ENCODE data around the gene ARL6IP4.
"Not testable (repeated sequence)": the region's sequence is repeated elsewhere in the genome, so short reads cannot be mapped to it uniquely, and the experiment has no call there.

ARL6IP4 gene

DNA sequence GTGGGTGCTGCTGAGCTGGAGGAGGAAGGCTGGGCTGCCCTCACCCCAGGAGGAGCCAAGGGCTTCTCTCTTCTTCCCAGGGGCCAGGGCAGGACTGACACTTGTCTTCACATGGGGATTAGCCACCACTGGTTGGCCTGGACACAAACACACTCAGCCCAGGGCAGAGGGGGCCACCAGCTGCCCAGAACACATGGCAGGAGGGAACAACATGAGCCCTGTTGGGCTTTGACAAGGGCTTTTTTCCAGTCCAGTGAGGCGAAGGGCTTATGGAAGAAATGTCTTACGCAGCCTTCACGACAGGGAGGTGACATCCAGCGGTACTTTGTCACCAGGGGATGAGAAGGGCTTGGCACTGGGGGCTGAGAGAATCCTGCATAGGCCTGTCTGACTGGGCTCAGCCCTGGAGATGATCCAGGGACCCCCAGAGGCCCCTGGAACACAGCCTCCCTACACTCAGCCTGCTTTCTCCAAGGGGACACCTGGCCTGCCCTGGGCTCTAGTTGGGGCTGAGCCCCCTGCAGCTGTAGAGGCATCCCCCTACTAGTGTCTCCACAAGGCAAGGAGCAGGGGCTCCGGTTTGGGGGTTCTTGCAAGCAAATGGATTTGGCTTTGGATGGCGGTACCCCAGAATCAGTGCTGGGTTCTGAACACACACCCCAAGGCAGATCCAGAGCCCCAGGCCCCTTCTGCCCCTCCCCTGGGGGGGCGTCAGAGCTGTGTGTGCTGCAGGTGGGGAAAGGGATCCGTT lies 18.9 kb downstream of the ARL6IP4 start:
- H3K4me3 ChIP-seq (ENCODE audit: low read length): no peak overlapping the region
- no peak for DNase-seq (ENCODE audit: low read depth, low spot score)

DNA sequence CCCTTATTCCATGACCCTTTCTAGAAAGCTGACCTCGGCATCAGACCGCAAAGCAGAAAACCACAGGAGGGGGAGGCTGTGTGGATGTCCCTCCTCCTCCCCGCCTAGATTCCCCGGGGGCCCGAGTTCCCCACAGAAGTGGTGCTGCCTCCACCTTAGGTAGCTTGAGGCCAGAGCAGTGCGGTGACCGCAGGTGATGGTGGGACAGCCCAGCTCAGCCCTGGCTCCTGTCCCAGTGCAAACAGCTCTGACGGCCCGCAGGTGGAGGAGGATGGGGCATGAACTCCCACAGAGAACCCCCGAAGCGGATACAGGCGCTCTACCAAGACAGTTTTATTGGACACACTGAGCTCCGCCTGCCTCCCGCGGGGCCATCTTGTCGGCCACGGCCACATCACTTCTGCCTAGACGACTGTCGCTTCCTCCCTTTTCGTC lies 19.5 kb downstream of the ARL6IP4 start:
- H3K4me3 ChIP-seq (ENCODE audit: low read length): no peak overlapping the region
- no peak for DNase-seq (ENCODE audit: low read depth, low spot score)

- DNase-seq (ENCODE audit: low read depth, low spot score): no peak
- H3K4me3 ChIP-seq (ENCODE audit: low read length): no peak overlapping the region
These were observed 20.1 kb downstream of the ARL6IP4 start for GRCh38 chr12:123000578-123000977.

- no peak for DNase-seq (ENCODE audit: low read depth, low spot score)
These were observed 21.0 kb downstream of the ARL6IP4 start for GRCh38 chr12:123001464-123001863.

GRCh38 chr12:123003257-123003656 lies 22.8 kb downstream of the ARL6IP4 start:
- no peak for DNase-seq (ENCODE audit: low read depth, low spot score)
- no peak overlapping the region for H3K4me3 ChIP-seq (ENCODE audit: low read length)

More at GRCh38 chr12:123001464-123001863, 21.0 kb downstream of the ARL6IP4 start:
- no peak overlapping the region for H3K4me3 ChIP-seq (ENCODE audit: low read length)

- no peak for DNase-seq (ENCODE audit: low read depth, low spot score)
- no peak overlapping the region for H3K4me3 ChIP-seq (ENCODE audit: low read length)
These were observed 23.8 kb downstream of the ARL6IP4 start for GRCh38 chr12:123004287-123004686.

DNA sequence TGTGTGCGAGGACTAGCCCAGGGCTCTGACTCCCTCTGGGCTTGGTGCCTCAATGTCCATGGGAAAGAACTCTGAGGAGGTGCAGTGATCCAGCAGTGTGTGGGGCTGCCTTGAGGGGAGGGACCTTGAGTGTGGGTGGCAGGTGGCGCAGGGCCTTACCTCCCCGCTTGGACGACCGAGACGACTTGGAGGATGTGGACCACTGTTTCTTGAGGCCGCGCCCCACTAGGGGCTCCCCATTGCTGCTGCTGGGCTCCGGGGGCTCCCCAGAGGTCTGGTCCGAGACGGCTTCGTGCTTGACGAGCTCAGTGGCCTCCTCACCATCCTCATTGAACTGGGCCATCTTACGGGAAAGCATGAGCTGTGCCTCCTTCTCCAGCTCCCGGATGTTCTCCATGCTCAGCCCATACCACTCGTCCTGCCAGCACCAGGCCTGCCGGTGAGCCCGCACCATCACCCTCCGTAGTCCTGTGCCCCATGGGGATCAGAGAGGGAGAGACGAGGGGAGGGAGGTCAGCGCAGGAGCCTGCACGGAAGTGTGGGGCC lies 24.7 kb downstream of the ARL6IP4 start:
- no peak for DNase-seq (ENCODE audit: low read depth, low spot score)
- no peak overlapping the region for H3K4me3 ChIP-seq (ENCODE audit: low read length)

- no peak for DNase-seq (ENCODE audit: low read depth, low spot score)
- no peak overlapping the region for H3K4me3 ChIP-seq (ENCODE audit: low read length)
These were observed 26.5 kb downstream of the ARL6IP4 start for GRCh38 chr12:123006977-123007376.

- H3K4me3 ChIP-seq (ENCODE audit: low read length): no peak overlapping the region
- DNase-seq (ENCODE audit: low read depth, low spot score): no peak
These were observed 29.6 kb downstream of the ARL6IP4 start for GRCh38 chr12:123010110-123010509.

GRCh38 chr12:123010681-123011080 lies 30.2 kb downstream of the ARL6IP4 start:
- no peak overlapping the region for H3K4me3 ChIP-seq (ENCODE audit: low read length)
- no peak for DNase-seq (ENCODE audit: low read depth, low spot score)

GRCh38 chr12:123011701-123012100 lies 31.2 kb downstream of the ARL6IP4 start:
- no peak overlapping the region for H3K4me3 ChIP-seq (ENCODE audit: low read length)
- no peak for DNase-seq (ENCODE audit: low read depth, low spot score)

- no peak overlapping the region for H3K4me3 ChIP-seq (ENCODE audit: low read length)
- DNase-seq (ENCODE audit: low read depth, low spot score): no peak
These were observed 33.0 kb downstream of the ARL6IP4 start for GRCh38 chr12:123013185-123014095.

- DNase-seq (ENCODE audit: low read depth, low spot score): not testable (repeated sequence)
These were observed 34.0 kb downstream of the ARL6IP4 start for GRCh38 chr12:123014473-123014872.

DNA sequence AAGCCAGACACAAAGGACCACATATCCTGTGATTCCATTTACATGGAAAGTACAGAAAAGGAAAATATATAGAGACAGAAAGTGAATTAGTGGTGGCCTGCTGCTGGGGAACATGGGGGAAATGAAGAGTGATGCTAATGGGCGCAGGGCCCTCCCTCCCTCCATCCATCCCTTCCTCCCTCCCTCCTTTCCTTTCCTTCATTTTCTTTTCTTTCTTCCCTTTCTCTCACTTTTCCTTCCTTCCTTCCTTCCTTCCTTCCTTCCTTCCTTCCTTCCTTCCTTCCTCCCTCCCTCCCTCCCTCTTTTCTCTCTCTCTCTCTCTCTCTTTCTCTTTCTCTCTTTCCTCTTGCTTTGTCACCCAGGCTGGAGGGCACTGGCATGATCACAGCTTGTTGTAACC lies 37.3 kb downstream of the ARL6IP4 start:
- DNase-seq (ENCODE audit: low read depth, low spot score): no peak
- H3K4me3 ChIP-seq (ENCODE audit: low read length): no peak overlapping the region

More at GRCh38 chr12:123014473-123014872, 34.0 kb downstream of the ARL6IP4 start:
- not testable (repeated sequence) for H3K4me3 ChIP-seq (ENCODE audit: low read length)

- H3K4me3 ChIP-seq (ENCODE audit: low read length): no peak overlapping the region
- no peak for DNase-seq (ENCODE audit: low read depth, low spot score)
These were observed 39.3 kb downstream of the ARL6IP4 start for GRCh38 chr12:123019841-123020138.

GRCh38 chr12:123021688-123022604 lies 41.5 kb downstream of the ARL6IP4 start:
- H3K4me3 ChIP-seq (ENCODE audit: low read length): no peak overlapping the region
- no peak for DNase-seq (ENCODE audit: low read depth, low spot score)

DNA sequence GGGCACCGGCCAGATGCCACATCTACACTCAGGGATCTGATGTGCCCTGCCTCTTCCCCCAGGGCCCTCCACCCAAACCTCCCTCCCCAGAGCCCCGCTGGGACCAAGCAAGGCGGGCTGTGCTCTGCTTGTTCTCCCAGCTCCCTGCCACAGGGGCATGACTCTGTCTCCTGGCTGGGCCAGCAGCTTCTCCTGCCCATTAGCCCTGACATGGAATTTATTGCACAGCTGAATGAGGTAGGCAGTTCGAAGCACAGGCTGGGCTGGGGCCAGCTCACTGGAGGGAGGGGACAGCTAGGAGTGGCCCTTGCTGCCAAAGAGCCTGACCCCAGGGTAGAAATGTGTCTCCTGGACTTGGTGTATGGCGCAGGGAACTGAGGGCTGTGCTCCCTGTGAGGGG lies 42.4 kb downstream of the ARL6IP4 start:
- DNase-seq (ENCODE audit: low read depth, low spot score): no peak
- no peak overlapping the region for H3K4me3 ChIP-seq (ENCODE audit: low read length)

DNA sequence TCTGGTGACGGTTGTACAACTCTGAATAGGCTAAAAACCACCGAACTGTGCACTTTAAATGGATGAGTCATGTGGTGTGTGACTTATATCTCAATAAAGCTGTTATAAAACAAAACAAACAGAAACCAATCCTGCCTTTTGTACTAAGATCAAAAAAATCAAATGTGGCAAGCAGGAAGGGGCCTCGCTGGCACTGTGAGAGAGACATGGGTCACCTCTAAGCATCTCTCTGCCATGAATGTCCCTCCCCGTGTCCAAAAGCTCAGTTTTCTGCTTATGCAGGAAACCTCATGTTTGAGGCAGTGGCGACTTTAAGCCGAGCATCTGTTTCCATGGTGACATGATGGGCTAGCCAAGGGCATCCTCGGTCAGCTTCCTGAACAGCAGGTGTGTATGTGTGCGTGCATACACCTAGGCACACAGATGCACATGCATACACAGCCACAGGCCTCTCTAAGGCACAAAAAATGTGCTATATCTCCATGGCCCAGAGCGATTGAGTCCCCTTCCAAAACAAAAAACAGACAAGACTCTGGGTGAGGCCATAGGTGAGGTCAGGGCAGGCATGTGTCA lies 44.4 kb downstream of the ARL6IP4 start:
- H3K4me3 ChIP-seq (ENCODE audit: low read length): no peak overlapping the region
- no peak for DNase-seq (ENCODE audit: low read depth, low spot score)
